Measurements from ENCODE around the gene MATN1. TPM values are rescaled to one million over a fixed set of nuclear protein-coding genes. Genes with fewer than 3 reads are reported as not detected.
A peak's percentile ranks its signal among the peaks of the same experiment; 100 is the strongest.

Gene MATN1
- polyA plus RNA-seq, 1 donor from 2014 or later = 0.22 TPM

GRCh38 chr1:30707412-30708360 lies 15.7 kb downstream of the MATN1 start:
- Histone ChIP-seq H3K9me3 (ENCODE audit: low read length) (no peaks in the 10 kb centered on the region), H3K9ac (ENCODE audit: low read length) (no peak overlapping the region), H3F3A (ENCODE audit: insufficient read depth, low read length, poor library complexity, severe bottlenecking) (no peaks in the 10 kb centered on the region), H3K27ac (ENCODE audit: low read length) (no peak overlapping the region), H2AFZ (ENCODE audit: low read depth, low read length) (no peak overlapping the region), H4K20me1 (ENCODE audit: insufficient read depth) (no peaks in the 10 kb centered on the region), H3K4me2 (ENCODE audit: low read length) (no peak overlapping the region), H3K36me3 (ENCODE audit: insufficient read depth, low read length) (no peaks in the 10 kb centered on the region), H3K9me2 (ENCODE audit: insufficient read depth, low read length) (no peaks in the 10 kb centered on the region), H3K27me3 (ENCODE audit: insufficient read depth, low read depth, low read length) (no peaks in the 10 kb centered on the region), H3K4me3 (ENCODE audit: low read length) (no peak overlapping the region), H3K79me2 (replicated peaks; ENCODE audit: insufficient read depth, low read length) (no peaks in the 10 kb centered on the region)
- TF ChIP-seq, protein P1, sequence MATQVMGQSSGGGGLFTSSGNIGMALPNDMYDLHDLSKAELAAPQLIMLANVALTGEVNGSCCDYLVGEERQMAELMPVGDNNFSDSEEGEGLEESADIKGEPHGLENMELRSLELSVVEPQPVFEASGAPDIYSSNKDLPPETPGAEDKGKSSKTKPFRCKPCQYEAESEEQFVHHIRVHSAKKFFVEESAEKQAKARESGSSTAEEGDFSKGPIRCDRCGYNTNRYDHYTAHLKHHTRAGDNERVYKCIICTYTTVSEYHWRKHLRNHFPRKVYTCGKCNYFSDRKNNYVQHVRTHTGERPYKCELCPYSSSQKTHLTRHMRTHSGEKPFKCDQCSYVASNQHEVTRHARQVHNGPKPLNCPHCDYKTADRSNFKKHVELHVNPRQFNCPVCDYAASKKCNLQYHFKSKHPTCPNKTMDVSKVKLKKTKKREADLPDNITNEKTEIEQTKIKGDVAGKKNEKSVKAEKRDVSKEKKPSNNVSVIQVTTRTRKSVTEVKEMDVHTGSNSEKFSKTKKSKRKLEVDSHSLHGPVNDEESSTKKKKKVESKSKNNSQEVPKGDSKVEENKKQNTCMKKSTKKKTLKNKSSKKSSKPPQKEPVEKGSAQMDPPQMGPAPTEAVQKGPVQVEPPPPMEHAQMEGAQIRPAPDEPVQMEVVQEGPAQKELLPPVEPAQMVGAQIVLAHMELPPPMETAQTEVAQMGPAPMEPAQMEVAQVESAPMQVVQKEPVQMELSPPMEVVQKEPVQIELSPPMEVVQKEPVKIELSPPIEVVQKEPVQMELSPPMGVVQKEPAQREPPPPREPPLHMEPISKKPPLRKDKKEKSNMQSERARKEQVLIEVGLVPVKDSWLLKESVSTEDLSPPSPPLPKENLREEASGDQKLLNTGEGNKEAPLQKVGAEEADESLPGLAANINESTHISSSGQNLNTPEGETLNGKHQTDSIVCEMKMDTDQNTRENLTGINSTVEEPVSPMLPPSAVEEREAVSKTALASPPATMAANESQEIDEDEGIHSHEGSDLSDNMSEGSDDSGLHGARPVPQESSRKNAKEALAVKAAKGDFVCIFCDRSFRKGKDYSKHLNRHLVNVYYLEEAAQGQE (IDR thresholded peaks at IDR 0.05; ENCODE audit: borderline replicate concordance) = peak; percentile 77
- TF ChIP-seq SMC3 (conservative IDR thresholded peaks at IDR 0.05; ENCODE audit: poor library complexity) = peak; percentile 99
- TF ChIP-seq EZH2 (IDR thresholded peaks at IDR 0.05; ENCODE audit: borderline replicate concordance, insufficient read depth, low read length, poor library complexity, severe bottlenecking) = no peak
- peak; percentile 100 for TF ChIP-seq RAD21 (conservative IDR thresholded peaks at IDR 0.05)
- TF ChIP-seq MXI1 (conservative IDR thresholded peaks at IDR 0.05; ENCODE audit: poor library complexity, severe bottlenecking) = no peak
- TF ChIP-seq CTCF (IDR thresholded peaks at IDR 0.05; ENCODE audit: poor library complexity, severe bottlenecking) = peak; percentile 98
- no peak for TF ChIP-seq POLR2AphosphoS5 (IDR thresholded peaks at IDR 0.05)
- no peak for TF ChIP-seq TAF1 (IDR thresholded peaks at IDR 0.05; ENCODE audit: low read depth)
- peak; percentile 41 for TF ChIP-seq EP300 (conservative IDR thresholded peaks at IDR 0.05; ENCODE audit: poor library complexity, severe bottlenecking)

- no peaks in the 10 kb centered on the region for H3K36me3 ChIP-seq (ENCODE audit: insufficient read depth, low read length)
- no peak overlapping the region for H2AFZ ChIP-seq (ENCODE audit: low read depth, low read length)
- H3K79me2 ChIP-seq (replicated peaks; ENCODE audit: insufficient read depth, low read length) = no peaks in the 10 kb centered on the region
- H3K27me3 ChIP-seq (ENCODE audit: insufficient read depth, low read depth, low read length) = no peaks in the 10 kb centered on the region
- no peaks in the 10 kb centered on the region for H3K9me2 ChIP-seq (ENCODE audit: insufficient read depth, low read length)
- no peak overlapping the region for H3K9ac ChIP-seq (ENCODE audit: low read length)
- no peak overlapping the region for H3K4me2 ChIP-seq (ENCODE audit: low read length)
- H3F3A ChIP-seq (ENCODE audit: insufficient read depth, low read length, poor library complexity, severe bottlenecking) = no peaks in the 10 kb centered on the region
- no peaks in the 10 kb centered on the region for H3K9me3 ChIP-seq (ENCODE audit: low read length)
- no peak overlapping the region for H3K27ac ChIP-seq (ENCODE audit: low read length)
- no peak overlapping the region for H3K4me3 ChIP-seq (ENCODE audit: low read length)
- H4K20me1 ChIP-seq (ENCODE audit: insufficient read depth) = no peaks in the 10 kb centered on the region
- TF ChIP-seq, protein P1 (IDR thresholded peaks at IDR 0.05; ENCODE audit: borderline replicate concordance) = no peak
- no peak for TF ChIP-seq TAF1 (IDR thresholded peaks at IDR 0.05; ENCODE audit: low read depth)
- TF ChIP-seq CTCF (IDR thresholded peaks at IDR 0.05; ENCODE audit: poor library complexity, severe bottlenecking) = no peak
- TF ChIP-seq MXI1 (conservative IDR thresholded peaks at IDR 0.05; ENCODE audit: poor library complexity, severe bottlenecking) = no peak
- TF ChIP-seq POLR2AphosphoS5 (IDR thresholded peaks at IDR 0.05) = no peak
- no peak for TF ChIP-seq EZH2 (IDR thresholded peaks at IDR 0.05; ENCODE audit: borderline replicate concordance, insufficient read depth, low read length, poor library complexity, severe bottlenecking)
- TF ChIP-seq EP300 (conservative IDR thresholded peaks at IDR 0.05; ENCODE audit: poor library complexity, severe bottlenecking) = no peak
- no peak for TF ChIP-seq SMC3 (conservative IDR thresholded peaks at IDR 0.05; ENCODE audit: poor library complexity)
- no peak for TF ChIP-seq RAD21 (conservative IDR thresholded peaks at IDR 0.05)
Measured at GRCh38 chr1:30706528-30706927, 16.9 kb downstream of the MATN1 start.

Data from neural cell (in vitro differentiated cells).